Endothelial cell of umbilical vein (primary cell): ENCODE results near the gene PROM1.

Experiments used
- EZH2 ChIP-seq: IDR thresholded peaks from 2 replicates; pipeline ENCODE4 v1.6.1; 2012; ENCODE audit warnings: borderline replicate concordance, low read depth, mild to moderate bottlenecking, moderate library complexity, low read length, inconsistent platforms; ENCODE audit not compliant: severe bottlenecking
- POLR2A ChIP-seq: IDR thresholded peaks from 2 replicates; pipeline ENCODE4 v1.6.1; 2012; ENCODE audit warnings: low read depth, mild to moderate bottlenecking, control low read depth, low read length
- POLR2AphosphoS5 ChIP-seq: IDR thresholded peaks from 2 replicates; pipeline ENCODE4 v1.6.1; 2012; ENCODE audit warnings: low read depth, mild to moderate bottlenecking, control low read depth, low read length, moderate library complexity; ENCODE audit not compliant: insufficient read depth
- TF ChIP-seq, protein P1 (sequence below), 2 donors: IDR thresholded peaks; 1 replicate in 1 of 2; 2 replicates in 1 of 2; pipeline ENCODE4 v1.5.1; 2011; ENCODE audit warnings: low read length in 2 of 2, mild to moderate bottlenecking in 2 of 2, moderate library complexity in 2 of 2, control low read depth in 1 of 2, inconsistent platforms in 1 of 2, low read depth in 1 of 2; ENCODE audit not compliant: insufficient read depth in 1 of 2; ENCODE audit errors: extremely low read depth in 1 of 2
- TF ChIP-seq, protein P2 (sequence below): IDR thresholded peaks from 2 replicates; pipeline ENCODE4 v1.6.1; 2011; ENCODE audit not compliant: insufficient read depth, insufficient read length

DNA sequence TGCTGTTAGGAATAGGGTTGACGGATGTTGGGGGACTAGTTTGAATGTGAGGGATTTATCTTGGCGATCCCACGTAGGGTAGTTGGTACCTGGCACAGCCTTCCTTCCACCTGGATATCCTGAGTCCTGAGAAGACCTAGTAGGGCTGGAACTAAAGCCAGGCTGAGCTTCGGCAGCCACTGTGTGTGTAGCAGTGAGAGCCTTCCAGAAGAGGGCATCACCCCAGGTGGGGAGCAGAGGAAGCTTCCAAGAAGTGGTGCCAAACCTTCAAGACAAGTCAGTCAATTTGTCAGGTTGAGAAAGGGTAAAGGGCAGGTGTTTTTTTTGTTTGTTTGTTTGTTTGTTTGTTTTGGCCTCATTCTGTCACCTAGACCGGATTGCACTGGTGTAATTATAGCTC lies 119.7 kb downstream of the PROM1 start:
- TF ChIP-seq, protein P1, sequence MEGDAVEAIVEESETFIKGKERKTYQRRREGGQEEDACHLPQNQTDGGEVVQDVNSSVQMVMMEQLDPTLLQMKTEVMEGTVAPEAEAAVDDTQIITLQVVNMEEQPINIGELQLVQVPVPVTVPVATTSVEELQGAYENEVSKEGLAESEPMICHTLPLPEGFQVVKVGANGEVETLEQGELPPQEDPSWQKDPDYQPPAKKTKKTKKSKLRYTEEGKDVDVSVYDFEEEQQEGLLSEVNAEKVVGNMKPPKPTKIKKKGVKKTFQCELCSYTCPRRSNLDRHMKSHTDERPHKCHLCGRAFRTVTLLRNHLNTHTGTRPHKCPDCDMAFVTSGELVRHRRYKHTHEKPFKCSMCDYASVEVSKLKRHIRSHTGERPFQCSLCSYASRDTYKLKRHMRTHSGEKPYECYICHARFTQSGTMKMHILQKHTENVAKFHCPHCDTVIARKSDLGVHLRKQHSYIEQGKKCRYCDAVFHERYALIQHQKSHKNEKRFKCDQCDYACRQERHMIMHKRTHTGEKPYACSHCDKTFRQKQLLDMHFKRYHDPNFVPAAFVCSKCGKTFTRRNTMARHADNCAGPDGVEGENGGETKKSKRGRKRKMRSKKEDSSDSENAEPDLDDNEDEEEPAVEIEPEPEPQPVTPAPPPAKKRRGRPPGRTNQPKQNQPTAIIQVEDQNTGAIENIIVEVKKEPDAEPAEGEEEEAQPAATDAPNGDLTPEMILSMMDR (IDR thresholded peaks at IDR 0.05; ENCODE audit: extremely low read depth in 1 of 2, insufficient read depth in 1 of 2, low read depth in 1 of 2, low read length in 2 of 2) = no peak
- TF ChIP-seq, protein P2, sequence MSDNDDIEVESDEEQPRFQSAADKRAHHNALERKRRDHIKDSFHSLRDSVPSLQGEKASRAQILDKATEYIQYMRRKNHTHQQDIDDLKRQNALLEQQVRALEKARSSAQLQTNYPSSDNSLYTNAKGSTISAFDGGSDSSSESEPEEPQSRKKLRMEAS = no peak
- TF ChIP-seq POLR2AphosphoS5 = no peak
- TF ChIP-seq POLR2A = no peak
- TF ChIP-seq EZH2 = no peak
